ENCODE measurements around the gene ATG5.

DNA sequence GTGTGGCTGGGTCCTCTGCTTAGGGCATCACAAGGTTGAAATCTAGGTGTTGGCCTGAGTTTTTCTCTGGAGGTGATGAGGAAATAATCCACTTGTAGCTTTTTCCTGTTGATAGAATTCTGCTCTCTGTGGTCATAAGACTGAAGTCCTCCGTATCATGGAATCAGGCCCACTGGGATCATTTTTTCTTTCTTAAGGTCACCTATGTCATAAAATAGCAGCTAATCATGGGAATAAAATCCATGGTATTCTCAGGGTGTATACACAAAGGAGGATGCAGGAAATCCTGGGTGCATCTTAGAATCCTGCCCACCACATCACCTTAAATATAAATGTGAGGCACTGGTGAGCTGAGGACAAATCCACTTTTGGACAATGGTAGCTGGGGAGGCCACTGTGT is 166.7 kb downstream of the ATG5 start:
- TF ChIP-seq, protein P1, sequence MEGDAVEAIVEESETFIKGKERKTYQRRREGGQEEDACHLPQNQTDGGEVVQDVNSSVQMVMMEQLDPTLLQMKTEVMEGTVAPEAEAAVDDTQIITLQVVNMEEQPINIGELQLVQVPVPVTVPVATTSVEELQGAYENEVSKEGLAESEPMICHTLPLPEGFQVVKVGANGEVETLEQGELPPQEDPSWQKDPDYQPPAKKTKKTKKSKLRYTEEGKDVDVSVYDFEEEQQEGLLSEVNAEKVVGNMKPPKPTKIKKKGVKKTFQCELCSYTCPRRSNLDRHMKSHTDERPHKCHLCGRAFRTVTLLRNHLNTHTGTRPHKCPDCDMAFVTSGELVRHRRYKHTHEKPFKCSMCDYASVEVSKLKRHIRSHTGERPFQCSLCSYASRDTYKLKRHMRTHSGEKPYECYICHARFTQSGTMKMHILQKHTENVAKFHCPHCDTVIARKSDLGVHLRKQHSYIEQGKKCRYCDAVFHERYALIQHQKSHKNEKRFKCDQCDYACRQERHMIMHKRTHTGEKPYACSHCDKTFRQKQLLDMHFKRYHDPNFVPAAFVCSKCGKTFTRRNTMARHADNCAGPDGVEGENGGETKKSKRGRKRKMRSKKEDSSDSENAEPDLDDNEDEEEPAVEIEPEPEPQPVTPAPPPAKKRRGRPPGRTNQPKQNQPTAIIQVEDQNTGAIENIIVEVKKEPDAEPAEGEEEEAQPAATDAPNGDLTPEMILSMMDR (IDR thresholded peaks at IDR 0.05; ENCODE audit: poor library complexity, severe bottlenecking): no peak
- no peak for TF ChIP-seq POLR2AphosphoS5 (IDR thresholded peaks at IDR 0.05)

All from neural cell (in vitro differentiated cells).